HG03103 (cell line): ENCODE measurements around the gene OR6K3.
"Not testable (repeated sequence)": the region's sequence is repeated elsewhere in the genome, so short reads cannot be mapped to it uniquely, and the experiment has no call there.

ENCODE experiments used
- ATAC-seq: cut with Tn5 transposase; IDR thresholded peaks from one replicate; pipeline ENCODE4 v1.9.1; 2021; ENCODE audit warnings: low read depth; ENCODE audit not compliant: unreplicated experiment

Gene OR6K3, protein sequence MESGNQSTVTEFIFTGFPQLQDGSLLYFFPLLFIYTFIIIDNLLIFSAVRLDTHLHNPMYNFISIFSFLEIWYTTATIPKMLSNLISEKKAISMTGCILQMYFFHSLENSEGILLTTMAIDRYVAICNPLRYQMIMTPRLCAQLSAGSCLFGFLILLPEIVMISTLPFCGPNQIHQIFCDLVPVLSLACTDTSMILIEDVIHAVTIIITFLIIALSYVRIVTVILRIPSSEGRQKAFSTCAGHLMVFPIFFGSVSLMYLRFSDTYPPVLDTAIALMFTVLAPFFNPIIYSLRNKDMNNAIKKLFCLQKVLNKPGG

DNA sequence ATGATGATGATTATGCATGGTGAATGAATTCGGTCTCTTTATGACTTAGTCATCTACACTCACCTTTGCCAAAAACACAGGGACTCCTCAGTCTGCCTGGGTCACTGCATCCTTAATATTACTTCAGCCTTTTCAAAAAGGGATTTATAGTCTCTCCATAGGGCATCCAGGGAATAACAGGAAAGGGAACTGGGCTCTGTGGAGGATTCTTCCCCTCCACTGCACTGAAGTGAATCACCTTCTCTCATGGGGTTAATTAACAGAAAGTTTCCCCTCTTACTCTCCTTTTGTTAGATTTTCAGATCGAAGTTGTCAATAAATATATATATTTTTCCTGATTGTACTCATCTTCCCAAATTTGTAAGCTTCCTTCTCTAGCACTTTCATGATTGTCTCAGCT lies at the start of gene OR6K3:
OR6K3 (minus strand) TSS at position 101 of the 400 bp plus-strand sequence. CDS start 2,605 bp downstream, outside the sequence.
- ATAC-seq, result no peak

DNA sequence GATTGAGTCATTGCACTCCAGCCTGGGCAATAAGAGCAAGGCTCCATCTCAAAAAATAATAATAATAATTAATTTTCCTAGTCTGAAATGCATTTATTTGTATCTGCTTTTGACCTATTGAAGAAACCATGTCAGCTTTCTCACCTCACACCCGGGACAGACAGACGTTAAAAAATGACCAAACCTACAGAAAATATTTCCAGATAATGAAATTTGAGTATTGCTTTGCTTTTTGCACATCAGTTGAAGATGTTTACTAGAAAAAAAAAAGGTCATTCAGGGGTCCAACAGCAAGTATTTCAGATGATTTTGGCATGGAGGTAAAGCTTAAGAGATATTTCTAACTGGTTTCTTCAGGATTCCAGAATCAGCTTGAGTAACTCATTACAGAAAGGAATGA lies 33.9 kb upstream of the OR6K3 start, which contains the start of gene OR6K6:
OR6K6 (plus strand) TSS at position 301 of the 400 bp plus-strand sequence. CDS start 168 bp downstream, outside the sequence.
- no peak for ATAC-seq

DNA sequence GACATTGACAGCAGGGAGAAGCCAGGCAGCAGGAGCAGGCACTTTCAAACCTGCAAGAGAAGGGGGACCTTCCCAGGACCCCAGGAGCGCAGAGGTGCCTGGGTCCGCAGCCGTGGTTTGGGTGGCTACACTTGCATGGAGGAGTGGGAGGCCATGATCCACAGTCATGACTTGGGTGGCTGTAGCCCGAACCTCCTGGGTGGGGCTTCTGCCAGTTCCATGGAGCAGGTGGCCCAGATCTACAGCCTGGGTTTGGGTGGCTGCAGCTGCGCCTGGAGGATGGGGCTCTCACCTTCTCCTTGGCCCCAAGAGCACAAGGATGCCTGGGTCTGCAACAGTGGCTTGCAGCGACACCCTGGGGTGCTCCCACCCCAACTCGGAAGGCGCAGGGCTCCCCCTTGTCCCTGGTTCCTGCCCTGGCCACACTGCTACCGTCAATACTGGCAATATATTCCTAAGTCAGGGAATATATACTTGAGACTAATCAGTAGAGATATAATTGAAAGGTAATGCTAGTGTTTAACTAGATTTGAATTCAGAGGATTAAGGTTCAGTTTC lies 31.7 kb upstream of the OR6K3 start:
- ATAC-seq, result no peak

DNA sequence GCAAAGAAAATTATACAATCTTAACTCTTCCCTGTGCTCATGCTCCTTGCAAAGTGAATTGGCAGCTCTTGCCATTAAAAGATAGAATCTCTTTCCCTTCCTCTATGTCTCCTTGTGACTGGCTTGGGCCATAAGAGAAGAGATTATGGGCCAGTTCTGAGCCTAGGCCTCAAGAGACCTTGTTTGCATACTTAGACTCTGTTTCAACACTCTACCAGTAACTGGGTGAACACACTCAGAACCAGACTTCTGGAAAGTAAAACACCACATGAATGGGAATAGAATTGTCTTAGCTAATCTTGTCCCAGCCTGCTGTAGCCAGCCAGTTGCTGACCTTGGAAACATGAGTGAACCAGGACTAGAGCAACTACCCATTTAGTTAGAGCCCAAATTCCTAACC lies 15.3 kb upstream of the OR6K3 start:
- ATAC-seq, result no peak

DNA sequence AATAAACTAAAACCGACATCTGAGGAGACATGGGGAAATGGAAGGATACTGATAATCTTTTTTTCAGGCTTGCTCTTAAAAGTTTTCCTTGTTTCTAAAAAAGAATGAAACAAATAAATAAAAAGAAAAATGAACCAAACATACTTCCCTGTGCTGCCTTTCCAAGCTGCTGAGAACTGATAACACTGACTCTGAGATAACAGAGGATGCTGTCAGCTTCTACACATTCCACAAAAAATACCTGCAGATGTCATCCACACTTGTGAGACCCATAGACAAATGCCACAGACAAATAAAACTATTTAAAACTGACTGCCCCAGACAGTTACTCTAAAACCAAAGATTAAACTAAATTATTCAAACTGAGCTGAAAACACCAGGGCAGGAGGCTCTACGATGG lies 12.0 kb upstream of the OR6K3 start:
- ATAC-seq, result no peak

DNA sequence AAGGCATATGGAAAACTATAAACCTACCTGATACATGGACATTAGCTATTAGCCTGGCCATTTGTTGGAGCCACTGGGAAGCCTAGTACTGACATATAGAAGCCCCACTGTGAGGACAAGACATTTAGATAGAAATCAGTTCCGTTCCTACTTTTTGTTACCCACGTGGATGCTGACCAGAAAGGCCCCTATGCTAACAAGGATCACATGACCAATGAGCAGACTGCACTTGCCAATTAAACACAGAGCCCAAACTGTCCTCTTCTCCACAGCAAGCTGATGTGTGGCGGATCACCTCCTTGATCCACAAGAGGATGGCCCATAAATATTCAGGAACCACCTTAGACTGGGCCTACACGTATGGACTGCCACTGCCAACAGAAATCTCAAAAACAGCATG lies 11.2 kb upstream of the OR6K3 start:
- no peak for ATAC-seq

GRCh38 chr1:158730453-158730852 lies 9.9 kb upstream of the OR6K3 start:
- ATAC-seq, result no peak

GRCh38 chr1:158728510-158729225 lies 8.1 kb upstream of the OR6K3 start:
- no peak for ATAC-seq

DNA sequence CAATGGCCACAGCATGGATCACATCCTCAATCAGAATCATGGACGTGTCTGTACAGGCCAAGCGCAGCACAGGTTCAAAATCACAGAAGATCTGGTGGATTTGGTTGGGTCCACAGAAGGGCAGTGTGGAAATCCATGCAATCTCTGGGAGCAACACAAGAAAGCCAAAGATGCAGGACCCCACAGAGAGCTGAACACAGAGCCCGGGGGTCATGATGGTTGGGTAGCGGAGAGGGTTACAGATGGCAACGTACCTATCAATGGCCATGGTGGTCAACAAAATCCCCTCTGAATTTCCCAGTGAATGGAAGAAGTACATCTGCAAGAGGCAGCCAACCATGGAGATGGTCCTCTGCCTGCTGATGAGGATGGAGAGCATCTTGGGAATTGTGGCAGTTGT lies 3.9 kb upstream of the OR6K3 start:
- no peak for ATAC-seq

- ATAC-seq, result no peak
These were observed 856 bp downstream of the OR6K3 start for GRCh38 chr1:158719664-158720063.

DNA sequence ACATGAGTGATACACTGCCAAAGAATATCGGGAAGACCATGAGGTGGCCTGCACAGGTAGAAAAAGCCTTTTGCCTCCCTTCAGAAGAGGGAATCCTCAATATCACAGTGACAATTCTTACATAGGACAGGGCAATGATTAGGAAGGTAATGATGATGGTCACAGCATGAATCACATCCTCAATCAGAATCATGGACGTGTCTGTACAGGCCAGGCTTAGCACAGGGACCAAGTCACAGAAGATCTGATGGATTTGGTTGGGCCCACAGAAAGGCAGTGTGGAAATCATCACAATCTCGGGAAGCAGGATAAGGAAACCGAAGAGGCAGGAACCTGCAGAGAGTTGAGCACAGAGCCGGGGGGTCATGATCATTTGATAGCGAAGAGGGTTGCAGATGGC lies 3.2 kb downstream of the OR6K3 start:
- ATAC-seq, result no peak

DNA sequence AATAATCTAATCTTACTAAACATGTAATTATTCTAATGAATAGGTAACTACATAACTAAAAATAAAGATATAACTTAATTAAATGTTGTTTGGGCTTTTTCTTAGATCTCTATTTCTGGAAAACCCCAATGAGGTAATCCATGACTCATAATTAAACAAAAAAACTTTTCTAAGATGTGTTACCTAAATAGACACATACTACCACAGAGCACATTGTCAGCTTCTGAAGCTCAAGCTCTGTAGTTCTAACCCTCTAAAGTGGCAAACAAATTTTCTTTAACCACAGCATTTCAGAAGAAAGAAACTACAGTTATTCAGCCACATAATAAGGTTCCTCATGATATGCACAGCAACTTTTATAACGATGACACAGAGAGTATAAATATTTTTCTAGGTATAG lies 4.2 kb downstream of the OR6K3 start:
- no peak for ATAC-seq

DNA sequence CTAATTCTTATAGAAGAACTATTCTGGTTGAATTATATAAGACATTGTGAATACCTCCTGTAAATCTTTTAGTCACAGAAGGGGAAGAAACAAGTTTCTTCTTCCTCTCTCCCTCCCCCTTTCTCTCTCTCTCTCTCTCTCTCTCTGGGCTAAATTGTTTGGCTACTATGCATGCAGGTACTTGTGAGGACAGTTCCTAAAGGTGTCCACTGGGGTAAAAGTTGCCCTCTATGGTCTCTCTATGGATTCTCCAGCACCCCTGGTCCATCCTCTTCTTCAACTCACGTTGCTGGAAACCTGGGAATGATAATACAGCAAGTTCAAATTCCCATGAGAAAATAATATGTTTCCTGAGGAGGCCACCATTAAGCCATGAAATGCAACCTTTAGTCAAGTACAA lies 5.8 kb downstream of the OR6K3 start:
- ATAC-seq, result no peak

- ATAC-seq, result no peak
These were observed 9.4 kb downstream of the OR6K3 start for GRCh38 chr1:158711098-158711497.

GRCh38 chr1:158706096-158706495 lies 14.4 kb downstream of the OR6K3 start:
- no peak for ATAC-seq

DNA sequence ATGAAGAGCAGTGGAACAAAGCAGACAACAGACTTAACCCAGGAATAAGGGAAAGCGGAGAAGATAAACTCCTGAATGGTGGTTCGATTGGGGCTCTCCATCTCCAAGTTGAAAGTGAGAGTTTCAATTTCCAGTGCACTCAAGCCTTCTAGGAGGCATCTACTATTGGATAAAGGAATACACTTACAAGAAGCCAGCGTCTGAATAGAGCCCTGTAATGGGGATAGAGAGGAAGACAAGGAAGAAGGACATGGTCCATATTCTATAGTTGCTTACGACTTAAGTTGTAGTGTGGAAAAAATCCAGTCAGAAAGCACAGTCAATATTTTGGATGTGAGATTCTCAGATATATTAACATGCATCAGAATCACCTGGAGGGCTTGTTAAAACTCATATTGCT lies 20.0 kb downstream of the OR6K3 start, which contains the start of gene OR6K2:
OR6K2 (minus strand) TSS at position 101 of the 400 bp plus-strand sequence; CDS start at position 101, 0 bp downstream.
- no peak for ATAC-seq

DNA sequence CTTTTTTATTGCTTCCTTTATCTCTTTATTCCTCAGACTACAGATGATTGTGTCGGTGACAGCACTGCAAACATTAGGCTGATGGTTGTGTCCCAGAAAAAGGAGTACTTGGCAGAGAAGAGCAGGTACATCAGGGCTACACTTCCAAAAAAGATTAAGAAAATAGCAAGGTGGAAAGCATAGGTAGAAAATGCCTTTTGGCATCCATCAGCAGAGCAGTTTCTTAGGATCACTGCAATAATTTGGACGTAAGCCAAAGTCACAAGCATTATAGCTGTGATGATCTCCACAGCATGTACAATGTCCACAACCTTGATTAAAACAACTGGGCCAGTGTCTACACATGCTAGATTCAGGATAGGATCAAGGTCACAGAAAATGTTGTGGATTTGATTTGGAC lies 25.9 kb downstream of the OR6K3 start:
- ATAC-seq, result no peak

- no peak for ATAC-seq
These were observed 28.2 kb downstream of the OR6K3 start for GRCh38 chr1:158692356-158692755.

DNA sequence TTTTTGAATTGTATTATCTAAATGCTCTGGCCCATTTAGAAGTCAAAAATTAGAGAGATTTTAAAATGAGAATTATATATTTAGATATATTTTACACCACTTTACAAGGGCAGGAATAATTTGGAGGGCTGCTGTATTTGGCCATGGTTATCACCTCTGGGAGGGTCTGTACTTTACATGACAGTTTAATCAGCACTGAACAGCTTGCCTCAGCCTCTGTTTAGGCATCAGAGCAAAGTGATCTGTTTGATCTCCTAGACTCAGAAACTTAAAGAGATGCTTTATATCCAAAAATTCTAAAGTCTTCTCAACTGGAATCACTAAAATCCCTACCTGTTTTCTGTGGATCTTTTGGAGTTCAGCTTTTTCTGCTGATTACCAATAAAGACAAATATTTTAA lies 28.6 kb downstream of the OR6K3 start:
- ATAC-seq, result no peak

- ATAC-seq, result not testable (repeated sequence)
These were observed 29.4 kb downstream of the OR6K3 start for GRCh38 chr1:158691149-158691548.

DNA sequence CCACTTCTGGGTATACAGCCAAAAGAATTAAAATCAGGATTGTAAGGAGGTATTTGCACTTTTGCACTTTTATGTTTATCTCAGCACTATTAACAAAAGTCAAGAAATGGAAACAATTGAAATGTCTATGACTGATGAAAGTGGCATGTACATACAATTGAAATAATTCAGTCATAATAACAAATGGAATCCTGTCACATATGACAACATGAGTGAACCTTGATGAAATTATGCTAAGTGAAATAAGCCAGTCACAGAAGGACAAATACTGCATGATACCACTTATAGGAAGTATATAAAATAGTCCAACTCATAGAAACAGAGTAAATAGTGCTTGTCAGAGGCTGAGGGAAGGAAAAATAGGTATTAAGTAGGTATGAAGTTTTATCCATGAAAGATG lies 30.6 kb downstream of the OR6K3 start:
- ATAC-seq, result no peak

DNA sequence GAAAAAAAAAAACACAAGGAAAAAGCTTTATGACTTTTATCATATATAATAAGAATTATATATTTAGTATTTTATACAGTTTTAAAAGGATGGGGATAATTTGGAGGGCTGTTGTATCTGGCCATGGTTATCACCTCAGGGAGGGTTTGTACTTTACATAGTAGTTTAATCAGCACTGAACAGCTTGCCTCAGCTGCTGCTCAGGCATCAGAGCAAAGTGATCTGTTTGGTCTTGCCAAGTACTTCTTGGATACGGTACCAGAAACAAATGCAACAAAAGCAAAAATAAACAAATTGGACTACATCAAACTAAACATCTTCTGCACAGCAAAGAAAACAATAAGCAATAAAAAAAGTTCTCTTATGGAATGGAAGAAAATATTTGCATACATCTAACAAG lies 31.4 kb downstream of the OR6K3 start:
- ATAC-seq, result no peak
